Activated T-cell treated with anti-CD3 and anti-CD28 coated beads for 4 hours (primary cell): ENCODE data around the gene CUBN.

Source experiments
- DNase-seq: peaks from one replicate; pipeline ENCODE4 v3.0.0-alpha.2; 2020

CUBN gene

DNA sequence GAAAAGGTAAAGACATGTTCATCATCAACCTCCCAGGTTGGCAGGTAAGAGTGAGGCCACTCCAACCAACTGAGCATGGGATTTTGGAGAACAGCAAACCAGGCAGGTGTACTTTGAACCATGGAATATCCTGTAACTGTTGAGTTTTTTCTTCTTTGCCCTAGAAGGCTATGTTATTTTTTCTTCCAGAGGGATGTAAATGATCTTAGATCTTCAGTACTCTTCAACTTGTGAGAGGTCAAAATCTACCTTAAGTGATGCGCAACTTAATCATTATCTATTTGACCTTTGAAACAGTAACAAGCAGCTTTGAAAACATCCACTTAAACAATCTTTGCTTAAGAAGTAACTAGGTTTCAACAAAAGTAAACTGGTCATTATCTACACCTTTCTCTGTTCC lies at the start of gene CUBN:
Gene CUBN, minus strand, starts transcription at position 71 of the 400 bp plus-strand sequence. Its CDS starts 46 bp downstream, at position 25.
- no peak for DNase-seq

DNA sequence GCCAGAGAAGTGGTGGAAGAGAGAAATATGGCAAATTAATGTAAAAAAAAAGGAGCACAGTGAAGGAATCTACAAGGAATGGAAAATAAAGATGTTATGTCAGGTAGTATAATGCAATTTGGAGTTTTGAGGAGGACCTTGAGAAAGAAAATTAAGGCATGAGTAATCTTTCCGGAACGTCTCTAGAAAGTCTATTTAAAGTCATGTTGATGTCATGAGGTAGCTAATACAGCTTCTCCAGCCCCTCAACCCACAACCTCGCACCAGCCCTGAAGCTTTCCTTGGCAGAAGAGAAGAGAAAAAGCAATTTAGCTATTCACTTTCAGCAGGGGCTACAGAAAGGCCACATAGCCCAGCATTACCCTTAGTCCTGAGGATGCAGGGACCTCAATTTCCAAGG lies 49.4 kb upstream of the CUBN start:
- DNase-seq, result no peak

DNA sequence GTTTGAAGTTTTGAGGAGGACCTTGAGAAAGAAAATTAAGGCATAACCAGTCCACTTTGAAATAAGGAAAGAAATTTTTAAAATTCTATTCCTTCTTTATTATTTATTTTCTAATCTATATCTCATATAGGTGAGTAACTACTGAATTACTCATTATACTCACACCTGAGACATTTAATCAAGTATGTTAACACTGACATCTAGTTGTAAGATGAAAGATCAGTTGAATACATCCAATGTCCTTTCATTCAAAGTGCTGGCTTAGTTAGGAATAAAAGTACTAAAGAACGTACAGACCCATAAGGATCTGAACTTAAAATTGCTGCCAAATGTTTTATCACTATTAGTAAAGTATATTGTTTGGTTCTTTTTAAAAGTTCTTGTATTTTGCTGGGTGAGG lies 48.4 kb upstream of the CUBN start:
- no peak for DNase-seq

GRCh38 chr10:17177014-17177413 lies 47.4 kb upstream of the CUBN start:
- DNase-seq, result no peak

GRCh38 chr10:17176091-17176490 lies 46.5 kb upstream of the CUBN start:
- no peak for DNase-seq

DNA sequence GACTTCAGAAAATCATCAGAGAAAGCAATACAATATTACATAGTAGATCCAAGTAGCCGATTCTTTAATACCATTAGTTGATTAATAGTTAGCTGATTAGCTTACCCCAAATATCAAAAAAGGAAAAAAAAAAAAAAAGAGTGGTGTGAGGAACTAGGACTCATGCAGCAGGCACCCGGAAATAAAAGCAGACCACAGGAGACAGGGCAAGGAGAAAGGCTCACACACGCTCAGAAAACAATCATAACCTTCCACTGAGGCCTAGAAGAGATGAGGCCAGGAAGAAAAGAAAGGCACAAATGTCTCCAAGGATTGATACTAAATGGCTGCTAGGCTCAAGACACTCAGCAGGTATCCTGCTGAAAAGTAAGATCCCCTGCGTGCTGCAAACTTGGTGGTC lies 45.9 kb upstream of the CUBN start:
- DNase-seq, result no peak

DNA sequence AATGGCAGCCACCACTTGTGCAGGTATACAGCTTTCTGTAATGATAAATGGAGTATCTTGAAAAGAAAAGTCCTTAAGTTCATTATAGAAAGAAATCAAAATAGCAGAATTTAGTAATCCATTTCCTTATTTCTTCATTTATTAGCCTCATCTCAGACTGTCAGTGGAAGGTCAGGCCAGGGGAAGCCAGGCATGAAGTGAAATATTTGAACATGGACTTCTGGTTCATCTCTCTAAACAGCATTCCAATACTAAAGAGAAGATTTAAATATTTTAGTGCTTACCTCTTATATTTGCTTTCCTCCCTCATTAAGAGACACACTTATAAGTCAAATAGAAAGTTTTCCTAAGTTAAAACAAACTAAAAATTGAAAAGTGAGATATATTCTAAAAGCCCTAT lies 45.0 kb upstream of the CUBN start:
- DNase-seq, result no peak

DNA sequence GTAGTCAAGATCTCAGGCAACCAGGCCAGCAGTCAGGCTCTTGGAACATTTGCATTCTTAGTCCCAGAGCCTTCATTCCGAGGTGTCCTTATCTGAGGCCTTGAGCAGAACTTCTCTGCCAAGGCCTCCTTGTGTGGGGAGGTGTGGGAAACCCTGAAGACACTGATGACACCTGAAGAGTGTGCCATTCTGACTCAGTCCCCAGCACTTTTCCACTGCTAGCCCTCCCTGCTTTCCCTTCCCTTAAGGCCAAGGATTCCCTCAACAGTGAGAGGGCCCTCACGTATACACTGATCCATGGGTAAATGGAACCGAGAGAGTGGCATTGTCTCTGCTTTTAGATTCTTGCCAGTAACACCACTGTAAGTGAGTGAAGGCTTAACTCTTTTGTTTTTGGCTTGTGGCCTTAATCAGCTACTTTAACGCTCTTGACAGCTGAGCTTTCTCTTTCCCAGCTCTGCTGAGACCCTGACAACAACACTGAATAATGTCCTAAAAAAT lies 41.6 kb upstream of the CUBN start:
- DNase-seq, result no peak

DNA sequence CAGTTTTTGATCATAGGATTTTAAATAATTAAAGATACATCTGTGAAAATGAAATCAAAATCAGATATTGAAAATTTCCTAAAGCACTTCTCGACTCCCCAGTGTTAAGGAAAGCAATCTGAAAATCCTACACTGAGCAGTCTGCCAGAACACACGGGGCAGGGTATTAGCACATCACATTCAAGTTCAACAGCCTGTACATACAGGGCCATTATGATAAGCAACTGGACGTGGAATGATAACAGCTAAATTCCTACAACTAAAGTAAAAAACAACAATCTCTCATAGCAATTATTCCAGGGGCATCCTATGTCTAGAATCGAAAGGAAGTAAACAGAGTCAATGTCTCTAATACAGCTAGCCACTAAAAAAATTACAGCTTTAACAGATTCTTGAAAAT lies 40.2 kb upstream of the CUBN start:
- no peak for DNase-seq

DNA sequence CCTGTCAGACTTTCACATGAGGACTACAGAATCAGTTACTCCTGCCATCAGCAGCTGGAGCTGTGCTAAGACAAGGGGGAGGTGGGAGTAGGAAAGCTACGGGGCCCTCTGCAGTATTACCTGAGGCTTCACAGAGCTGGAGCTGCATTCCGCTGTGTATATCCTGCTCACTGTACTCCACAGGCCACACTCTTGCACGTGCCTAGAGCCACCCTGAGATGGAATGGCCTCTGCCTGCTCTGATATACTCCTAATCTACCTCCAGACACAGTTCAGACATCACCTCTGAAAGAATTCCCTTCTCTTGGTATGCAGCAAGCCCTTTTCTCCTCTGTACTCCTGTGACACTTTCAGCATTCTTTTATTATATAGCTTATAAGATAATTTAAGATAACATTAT lies 37.1 kb upstream of the CUBN start:
- no peak for DNase-seq

DNA sequence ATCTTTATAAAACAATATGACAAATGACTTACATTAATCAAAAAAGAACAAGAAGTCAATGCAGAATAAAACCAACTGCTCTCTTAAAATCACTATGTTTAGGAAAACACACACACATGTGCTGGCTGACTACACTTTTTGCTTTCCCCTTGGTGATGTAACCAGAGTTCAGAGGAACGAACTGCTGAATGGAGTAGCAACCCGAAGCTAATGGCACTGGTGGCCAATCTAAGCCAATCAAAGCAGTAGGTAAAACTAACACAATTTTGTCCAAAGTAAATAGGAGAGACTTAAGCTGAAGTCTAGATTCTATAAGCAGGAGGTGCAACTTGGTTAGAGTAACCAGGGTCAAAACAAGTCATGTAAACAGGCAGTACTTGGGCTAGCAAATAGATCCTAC lies 33.2 kb upstream of the CUBN start:
- no peak for DNase-seq

- DNase-seq, result no peak
Measured at GRCh38 chr10:17161775-17162174, 32.2 kb upstream of the CUBN start.

- no peak for DNase-seq
Measured at GRCh38 chr10:17157024-17157423, 27.4 kb upstream of the CUBN start.

GRCh38 chr10:17155826-17156225 lies 26.2 kb upstream of the CUBN start:
- DNase-seq, result no peak

- no peak for DNase-seq
Measured at GRCh38 chr10:17154116-17154515, 24.5 kb upstream of the CUBN start.

- no peak for DNase-seq
Measured at GRCh38 chr10:17153321-17153720, 23.7 kb upstream of the CUBN start.

DNA sequence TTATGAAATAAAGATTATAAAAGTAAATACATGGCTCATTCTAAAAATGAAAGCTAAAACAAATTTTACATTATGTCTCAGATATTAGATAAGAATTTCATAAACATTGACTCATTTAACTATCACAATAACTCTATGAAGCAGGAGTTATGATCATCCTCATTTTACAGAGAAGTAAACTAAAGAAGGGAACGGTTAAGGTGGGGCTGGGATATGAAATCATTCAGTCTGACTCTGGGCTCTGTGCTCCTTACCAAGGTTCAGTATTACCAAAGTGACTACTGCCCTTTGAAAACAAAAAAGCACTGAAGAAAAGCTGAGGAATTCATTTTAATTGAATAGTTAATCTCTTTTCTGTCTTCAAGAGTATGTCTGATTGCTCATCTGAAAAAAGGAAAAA lies 22.1 kb upstream of the CUBN start:
- DNase-seq, result no peak

GRCh38 chr10:17147884-17148489 lies 18.4 kb upstream of the CUBN start:
- DNase-seq, result no peak

GRCh38 chr10:17146892-17147291 lies 17.3 kb upstream of the CUBN start:
- no peak for DNase-seq

DNA sequence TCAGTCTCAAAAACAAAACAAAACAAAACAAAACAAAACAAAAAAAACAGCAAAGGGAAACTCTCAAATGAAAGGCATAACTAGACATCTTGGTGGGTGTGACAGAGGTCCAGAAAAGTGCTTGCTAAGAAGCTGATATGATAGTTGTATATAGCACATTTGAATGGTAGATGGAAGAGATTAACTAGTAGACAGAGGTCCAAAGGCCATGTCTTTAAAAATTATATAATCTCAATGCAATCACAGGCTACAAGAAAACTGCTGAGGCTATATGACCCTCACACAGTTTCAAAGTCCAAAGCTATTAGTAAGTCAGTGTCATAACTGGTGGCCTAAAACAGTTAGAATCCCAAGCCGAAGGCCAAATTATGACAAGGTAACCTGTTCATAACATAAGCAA lies 15.6 kb upstream of the CUBN start:
- DNase-seq, result no peak

DNA sequence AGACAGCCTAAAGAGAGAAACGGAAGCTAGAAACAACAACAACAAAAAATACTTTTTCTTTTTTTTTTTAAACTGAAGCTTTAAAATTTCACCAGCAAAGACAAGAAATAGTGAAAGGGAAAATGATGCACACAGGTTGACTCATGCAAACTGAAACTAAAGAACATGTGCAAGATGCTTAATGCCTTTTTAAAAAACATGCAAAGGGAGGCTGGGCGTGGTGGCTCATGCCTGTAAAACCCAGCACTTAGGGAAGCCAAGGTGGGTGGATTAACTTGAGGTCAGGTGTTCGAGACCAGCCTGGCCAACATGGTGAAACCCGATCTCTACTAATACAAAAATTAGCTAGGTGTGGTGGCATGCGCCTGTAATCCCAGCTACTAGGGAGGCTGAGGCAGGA lies 15.1 kb upstream of the CUBN start:
- DNase-seq, result peak; percentile 8

DNA sequence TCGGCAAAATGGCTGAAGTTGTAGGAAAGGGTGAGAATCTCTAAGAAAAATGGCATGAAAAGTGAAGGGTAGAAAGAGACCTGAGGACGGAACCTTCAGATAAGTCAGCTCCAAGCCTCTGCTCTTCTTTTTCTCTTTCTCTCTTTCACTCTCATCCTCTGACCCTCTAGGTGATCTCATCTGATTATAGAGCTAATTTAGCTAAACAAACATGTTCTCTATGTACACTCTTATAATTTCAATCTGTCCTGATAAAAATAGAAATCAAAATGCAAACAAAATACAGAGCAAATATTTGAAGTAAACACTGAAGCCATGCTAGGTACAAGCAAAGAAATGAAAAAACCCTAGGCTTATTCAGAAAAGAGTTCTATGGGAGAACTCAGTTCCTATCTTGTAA lies 14.4 kb upstream of the CUBN start:
- no peak for DNase-seq

GRCh38 chr10:17143055-17143690 lies 13.6 kb upstream of the CUBN start:
- DNase-seq, result no peak

GRCh38 chr10:17141504-17142229 lies 12.1 kb upstream of the CUBN start:
- DNase-seq, result no peak
